HCT116 (cell line): Measurements from ENCODE around the gene ERC2. TPM values are rescaled to one million over a fixed set of nuclear protein-coding genes. Genes with fewer than 3 reads are reported as not detected.

Source experiments
- ATAC-seq: fragments of 200-7000 bp; cut with Tn5 transposase; 2 replicates; pipeline ENCODE4 v1.9.1; 2020; ENCODE audit warnings: mild to moderate bottlenecking, moderate library complexity
- BruUV-seq: library from RNA; stranded (reverse); fragments of 400-500 nt; replicated peaks from 2 replicates; lab custom pipeline; 2021; lab: Mats Ljungman, UMichigan
- CTCF ChIA-PET: fragments of 300-600 bp; sonication (Branson Sonifier 250); formaldehyde crosslinking; loops from one replicate; lab custom pipeline; 2021; ENCODE audit warnings: antibody characterized with exemption; lab: Charles Lee
- POLR2A ChIA-PET: fragments of 300-600, 350-600 bp; sonication (Branson Sonifier 250); formaldehyde crosslinking; loops from one replicate; lab custom pipeline; 2021; ENCODE audit warnings: antibody characterized with exemption; lab: Charles Lee
- RAD21 ChIA-PET, 2 experiments: fragments of 300-600 bp; sonication (Branson Sonifier 250); formaldehyde crosslinking; loops; one replicate each; lab custom pipeline; 2023; ENCODE audit warnings: low total read pairs in 2 of 2; ENCODE audit not compliant: uncharacterized antibody in 2 of 2, unreplicated experiment in 2 of 2, low non-redundant PET in 1 of 2; lab: Charles Lee
- DNase-seq: peaks from one replicate; pipeline ENCODE4 v3.0.0-alpha.2; 2010; ENCODE audit warnings: low read depth, low spot score
- H2AFZ ChIP-seq: fragments of 200-600 bp; shearing (Covaris generic), sonication (generic); 2 replicates; pipeline ENCODE4 v1.6.1; 2017; ENCODE audit warnings: low read depth, mixed run types, mixed read lengths, antibody characterized with exemption, low read length; ENCODE audit not compliant: poor library complexity, severe bottlenecking
- H3K27ac ChIP-seq: 2 replicates; pipeline ENCODE4 v1.5.1; 2012; ENCODE audit warnings: low read depth, low read length
- H3K27me3 ChIP-seq: fragments of 200-600 bp; sonication (generic); 2 replicates; pipeline ENCODE4 v1.6.1; 2016; ENCODE audit warnings: mixed run types, low read length, mixed read lengths; ENCODE audit not compliant: insufficient read depth
- H3K36me3 ChIP-seq, 2 experiments: fragments of 200-500 bp in 1 of 2; fragments of 200-600 bp in 1 of 2; sonication (Bioruptor generic) in 1 of 2; sonication (generic) in 1 of 2; 2 replicates each; pipeline versions ENCODE4 v1.5.1 to v1.6.1; 2014 to 2016; ENCODE audit warnings: low read length in 2 of 2, inconsistent platforms in 1 of 2, mixed read lengths in 1 of 2, mixed run types in 1 of 2; ENCODE audit not compliant: insufficient read depth in 2 of 2, control insufficient read depth in 1 of 2
- H3K4me1 ChIP-seq, 2 experiments: fragments of 200-600 bp in 1 of 2; sonication (generic) in 1 of 2; 2 replicates each; pipeline versions ENCODE4 v1.5.1 to v1.6.1; 2012 to 2017; ENCODE audit warnings: low read length in 2 of 2, inconsistent platforms in 1 of 2, mild to moderate bottlenecking in 1 of 2, mixed read lengths in 1 of 2, mixed run types in 1 of 2, moderate library complexity in 1 of 2; ENCODE audit not compliant: insufficient read depth in 2 of 2, control insufficient read depth in 1 of 2
- H3K4me2 ChIP-seq: fragments of 200-600 bp; sonication (generic); 2 replicates; pipeline ENCODE4 v1.6.1; 2017; ENCODE audit warnings: mixed run types, low read length, mixed read lengths
- H3K4me3 ChIP-seq, 2 experiments: fragments of 200-600 bp in 1 of 2; sonication (generic) in 1 of 2; replicated peaks in 1 of 2; 2 replicates each; pipeline ENCODE4 v1.5.1; 2011 to 2016; ENCODE audit warnings: low read length in 2 of 2, control low read depth in 1 of 2, low read depth in 1 of 2, mild to moderate bottlenecking in 1 of 2, mixed read lengths in 1 of 2, mixed run types in 1 of 2
- H3K79me2 ChIP-seq: fragments of 200-600 bp; sonication (generic); 2 replicates; pipeline ENCODE4 v1.6.1; 2017; ENCODE audit warnings: mild to moderate bottlenecking, mixed run types, low read length, moderate library complexity, mixed read lengths; ENCODE audit not compliant: insufficient read depth
- H3K9ac ChIP-seq: fragments of 200-600 bp; sonication (generic); 2 replicates; pipeline ENCODE4 v1.6.1; 2016; ENCODE audit warnings: low read length, mixed read lengths
- H3K9me2 ChIP-seq: fragments of 200-600 bp; sonication (generic), shearing (Covaris generic); 2 replicates; pipeline ENCODE4 v1.6.1; 2017; ENCODE audit warnings: mixed run types, mild to moderate bottlenecking, moderate library complexity; ENCODE audit not compliant: insufficient read depth
- H3K9me3 ChIP-seq, 2 experiments: fragments of 200-500 bp in 1 of 2; fragments of 200-600 bp in 1 of 2; sonication (Bioruptor generic) in 1 of 2; sonication (generic) in 1 of 2; 2 replicates each; pipeline ENCODE4 v1.6.1; 2014 to 2017; ENCODE audit warnings: low read length in 2 of 2, mixed read lengths in 2 of 2, inconsistent platforms in 1 of 2, low read depth in 1 of 2, mild to moderate bottlenecking in 1 of 2, mixed run types in 1 of 2, moderate library complexity in 1 of 2; ENCODE audit not compliant: control insufficient read depth in 1 of 2, insufficient read depth in 1 of 2
- H4K20me1 ChIP-seq: fragments of 200-600 bp; sonication (generic), shearing (Covaris generic); 2 replicates; pipeline ENCODE4 v1.6.1; 2017; ENCODE audit warnings: mixed run types, mild to moderate bottlenecking, moderate library complexity; ENCODE audit not compliant: insufficient read depth
- ELF1 ChIP-seq: IDR thresholded peaks from 2 replicates; pipeline ENCODE4 v1.6.1; 2012; ENCODE audit warnings: low read depth, borderline replicate concordance
- FOSL1 ChIP-seq: IDR thresholded peaks from 2 replicates; pipeline ENCODE4 v1.6.1; 2012; ENCODE audit warnings: low read depth
- POLR2A ChIP-seq: IDR thresholded peaks from 2 replicates; pipeline ENCODE4 v1.7.0; 2011; ENCODE audit warnings: borderline replicate concordance; ENCODE audit not compliant: insufficient read depth, insufficient read length; ENCODE audit errors: extremely low read depth
- TCF7L2 ChIP-seq: IDR thresholded peaks from 2 replicates; pipeline ENCODE4 v1.7.0; 2011; ENCODE audit warnings: borderline replicate concordance, inconsistent platforms; ENCODE audit not compliant: insufficient read depth, insufficient read length; ENCODE audit errors: extremely low read depth
- ZFX ChIP-seq: fragments of 450-650 bp; IDR thresholded peaks from 2 replicates; pipeline ENCODE4 v1.6.1; 2017
- ZNF274 ChIP-seq: fragments of 200-500 bp; sonication (Bioruptor generic); IDR thresholded peaks from 2 replicates; pipeline ENCODE4 v1.6.1; 2014; ENCODE audit warnings: mild to moderate bottlenecking, low read depth, low read length, inconsistent platforms
- intact Hi-C: fragments of 100-400 bp; cut with micrococcal nuclease; formaldehyde crosslinking; loops from 2 replicates; pipeline ENCODE4 v1.10.0; 2022
- total RNA-seq: library from RNA; stranded (reverse); gene quantifications from one replicate; pipeline ENCODE4 v1.2.1, GENCODE V29; 2021; ENCODE audit not compliant: unreplicated experiment
- TF ChIP-seq, protein P1 (sequence below), 3 experiments: fragments of 200-600 bp in 1 of 3; sonication (generic) in 1 of 3; IDR thresholded peaks in 2 of 3; conservative IDR thresholded peaks in 1 of 3; 2 replicates each; pipeline ENCODE4 v1.5.1; 2012 to 2017; ENCODE audit warnings: low read depth in 2 of 3, low read length in 2 of 3, antibody characterized with exemption in 1 of 3, borderline replicate concordance in 1 of 3, control low read depth in 1 of 3, mild to moderate bottlenecking in 1 of 3, mixed read lengths in 1 of 3, mixed run types in 1 of 3, moderate library complexity in 1 of 3; ENCODE audit not compliant: insufficient read depth in 1 of 3
- TF ChIP-seq, protein P2 (sequence below): IDR thresholded peaks from 2 replicates; pipeline ENCODE4 v1.6.1; 2012
- TF ChIP-seq, protein P3 (sequence below): IDR thresholded peaks from 2 replicates; pipeline ENCODE4 v1.6.1; 2012

The ERC2 gene
- total RNA-seq, 1 experiment from 2014 or later = not detected

DNA sequence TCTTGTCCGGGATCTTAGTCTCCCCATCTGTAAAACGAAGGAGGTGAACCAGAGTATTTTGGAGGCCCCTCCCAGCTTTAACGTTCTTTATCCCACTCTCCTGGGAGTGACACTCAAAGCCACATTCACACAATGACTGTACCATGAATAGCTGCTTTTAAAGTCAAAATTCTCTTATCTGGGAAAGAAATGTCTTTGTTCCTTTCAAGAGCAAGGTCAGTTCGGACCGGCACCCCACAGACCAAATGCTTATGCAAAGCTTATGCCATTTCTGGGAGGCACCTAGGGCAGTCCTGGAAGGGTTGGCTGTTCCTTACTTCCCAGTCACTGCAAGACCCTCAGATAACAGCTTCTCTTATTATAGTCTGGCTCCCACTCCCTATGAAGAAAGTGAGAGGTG lies 927.7 kb downstream of the ERC2 start:
- RAD21 ChIA-PET = no interaction called here
- H3K36me3 ChIP-seq = no peaks in the 10 kb centered on the region
- no peaks in the 10 kb centered on the region for H4K20me1 ChIP-seq
- no peak overlapping the region for H2AFZ ChIP-seq
- no peak for TF ChIP-seq POLR2A
- no peak for TF ChIP-seq FOSL1
- no peak for TF ChIP-seq ELF1
- TF ChIP-seq ZFX = no peak
- TF ChIP-seq ZNF274 = no peak
- TF ChIP-seq, protein P1, sequence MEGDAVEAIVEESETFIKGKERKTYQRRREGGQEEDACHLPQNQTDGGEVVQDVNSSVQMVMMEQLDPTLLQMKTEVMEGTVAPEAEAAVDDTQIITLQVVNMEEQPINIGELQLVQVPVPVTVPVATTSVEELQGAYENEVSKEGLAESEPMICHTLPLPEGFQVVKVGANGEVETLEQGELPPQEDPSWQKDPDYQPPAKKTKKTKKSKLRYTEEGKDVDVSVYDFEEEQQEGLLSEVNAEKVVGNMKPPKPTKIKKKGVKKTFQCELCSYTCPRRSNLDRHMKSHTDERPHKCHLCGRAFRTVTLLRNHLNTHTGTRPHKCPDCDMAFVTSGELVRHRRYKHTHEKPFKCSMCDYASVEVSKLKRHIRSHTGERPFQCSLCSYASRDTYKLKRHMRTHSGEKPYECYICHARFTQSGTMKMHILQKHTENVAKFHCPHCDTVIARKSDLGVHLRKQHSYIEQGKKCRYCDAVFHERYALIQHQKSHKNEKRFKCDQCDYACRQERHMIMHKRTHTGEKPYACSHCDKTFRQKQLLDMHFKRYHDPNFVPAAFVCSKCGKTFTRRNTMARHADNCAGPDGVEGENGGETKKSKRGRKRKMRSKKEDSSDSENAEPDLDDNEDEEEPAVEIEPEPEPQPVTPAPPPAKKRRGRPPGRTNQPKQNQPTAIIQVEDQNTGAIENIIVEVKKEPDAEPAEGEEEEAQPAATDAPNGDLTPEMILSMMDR (IDR thresholded peaks at IDR 0.05 in 2 of 3, conservative IDR thresholded peaks at IDR 0.05 in 1 of 3; ENCODE audit: borderline replicate concordance in 1 of 3, insufficient read depth in 1 of 3, low read depth in 2 of 3, low read length in 2 of 3) = no peak
- TF ChIP-seq, protein P2, sequence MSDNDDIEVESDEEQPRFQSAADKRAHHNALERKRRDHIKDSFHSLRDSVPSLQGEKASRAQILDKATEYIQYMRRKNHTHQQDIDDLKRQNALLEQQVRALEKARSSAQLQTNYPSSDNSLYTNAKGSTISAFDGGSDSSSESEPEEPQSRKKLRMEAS = no peak
- TF ChIP-seq, protein P3, sequence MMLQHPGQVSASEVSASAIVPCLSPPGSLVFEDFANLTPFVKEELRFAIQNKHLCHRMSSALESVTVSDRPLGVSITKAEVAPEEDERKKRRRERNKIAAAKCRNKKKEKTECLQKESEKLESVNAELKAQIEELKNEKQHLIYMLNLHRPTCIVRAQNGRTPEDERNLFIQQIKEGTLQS = no peak
- no peak for TF ChIP-seq TCF7L2
- DNase-seq (no peak), ATAC-seq (no peak)
- BruUV-seq = no TSS peak
- POLR2A ChIA-PET = no interaction called here
- no peak overlapping the region for H3K4me3 ChIP-seq
- no peak overlapping the region for H3K9ac ChIP-seq
- H3K9me2 ChIP-seq = no peaks in the 10 kb centered on the region
- no peaks in the 10 kb centered on the region for H3K4me1 ChIP-seq
- H3K79me2 ChIP-seq = no peaks in the 10 kb centered on the region
- H3K9me3 ChIP-seq = no peaks in the 10 kb centered on the region; a peak in 2 of 4 replicates
- no peak overlapping the region for H3K27ac ChIP-seq
- CTCF ChIA-PET = no interaction called here
- intact Hi-C loops = no loop called here
- no peaks in the 10 kb centered on the region for H3K27me3 ChIP-seq
- no peak overlapping the region for H3K4me2 ChIP-seq
